Neuronal stem cell (in vitro differentiated cells): ENCODE measurements around the gene NCK1.
"Not testable (repeated sequence)": the region's sequence is repeated elsewhere in the genome, so short reads cannot be mapped to it uniquely, and the experiment has no call there.

ENCODE experiments used
- DNase-seq: peaks from one replicate; pipeline ENCODE4 v3.0.0-alpha.2; 2013; ENCODE audit warnings: low spot score
- H2AFZ ChIP-seq: one replicate; pipeline ENCODE4 v1.6.1; 2013; ENCODE audit warnings: mild to moderate bottlenecking, low read length, inconsistent platforms
- H2AK5ac ChIP-seq: 2 replicates; pipeline ENCODE4 v1.6.1; 2013; ENCODE audit warnings: low read depth, mild to moderate bottlenecking, inconsistent platforms, low read length, moderate library complexity, mixed read lengths
- H2BK120ac ChIP-seq: 2 replicates; pipeline ENCODE4 v1.6.1; 2013; ENCODE audit warnings: low read depth, mild to moderate bottlenecking, inconsistent platforms, low read length, moderate library complexity, mixed read lengths
- H2BK12ac ChIP-seq: one replicate; pipeline ENCODE4 v1.6.1; 2013; ENCODE audit warnings: low read length, inconsistent platforms
- H2BK15ac ChIP-seq: 2 replicates; pipeline ENCODE4 v1.6.1; 2013; ENCODE audit warnings: mild to moderate bottlenecking, low read length, inconsistent platforms, mixed read lengths
- H2BK5ac ChIP-seq: one replicate; pipeline ENCODE4 v1.6.1; 2013; ENCODE audit warnings: inconsistent platforms, mild to moderate bottlenecking, low read length, moderate library complexity
- H3K14ac ChIP-seq: one replicate; pipeline ENCODE4 v1.6.1; 2013; ENCODE audit warnings: low read length, inconsistent platforms
- H3K18ac ChIP-seq: 2 replicates; pipeline ENCODE4 v1.6.1; 2013; ENCODE audit warnings: low read length, inconsistent platforms
- H3K23ac ChIP-seq: 2 replicates; pipeline ENCODE4 v1.6.1; 2013; ENCODE audit warnings: low read depth, mild to moderate bottlenecking, mixed read lengths, low read length, inconsistent platforms; ENCODE audit not compliant: poor library complexity
- H3K27ac ChIP-seq: replicated peaks from 3 replicates; pipeline ENCODE4 v1.5.1; 2013; ENCODE audit warnings: low read length, inconsistent platforms
- H3K27me3 ChIP-seq, 3 experiments: 2 replicates each; pipeline ENCODE4 v1.6.1; 2013; ENCODE audit warnings: low read length in 3 of 3, mild to moderate bottlenecking in 2 of 3, inconsistent platforms in 1 of 3, low read depth in 1 of 3, mixed read lengths in 1 of 3, moderate library complexity in 1 of 3; ENCODE audit not compliant: control insufficient read depth in 3 of 3, insufficient read depth in 3 of 3
- H3K36me3 ChIP-seq, 2 donors: replicated peaks in 1 of 2; 2 replicates each; pipeline ENCODE4 v1.6.1; 2013; ENCODE audit warnings: low read length in 2 of 2; ENCODE audit not compliant: control insufficient read depth in 2 of 2, insufficient read depth in 2 of 2
- H3K4ac ChIP-seq: 2 replicates; pipeline ENCODE4 v1.6.1; 2013; ENCODE audit warnings: inconsistent platforms, mild to moderate bottlenecking, low read length, moderate library complexity
- H3K4me1 ChIP-seq, 2 donors: 1 replicate in 1 of 2; 2 replicates in 1 of 2; pipeline ENCODE4 v1.6.1; 2013; ENCODE audit warnings: low read length in 2 of 2, low read depth in 1 of 2; ENCODE audit not compliant: control insufficient read depth in 2 of 2, insufficient read depth in 1 of 2
- H3K4me2 ChIP-seq: one replicate; pipeline ENCODE4 v1.6.1; 2013; ENCODE audit warnings: mild to moderate bottlenecking, low read length, inconsistent platforms; ENCODE audit not compliant: insufficient read depth, poor library complexity, severe bottlenecking
- H3K4me3 ChIP-seq, 2 donors: 2 replicates each; pipeline ENCODE4 v1.5.1; 2013; ENCODE audit warnings: low read length in 2 of 2, mild to moderate bottlenecking in 2 of 2, inconsistent platforms in 1 of 2, moderate library complexity in 1 of 2
- H3K79me1 ChIP-seq: one replicate; pipeline ENCODE4 v1.6.1; 2013; ENCODE audit warnings: low read depth, mild to moderate bottlenecking, inconsistent platforms, low read length, moderate library complexity
- H3K9ac ChIP-seq: one replicate; pipeline ENCODE4 v1.6.1; 2013; ENCODE audit warnings: mild to moderate bottlenecking, low read depth, low read length, inconsistent platforms; ENCODE audit not compliant: poor library complexity
- H3K9me3 ChIP-seq, 2 donors: replicated peaks in 1 of 2; 2 replicates each; pipeline versions ENCODE3 to v1.6.1; 2013; ENCODE audit warnings: low read length in 2 of 2, mild to moderate bottlenecking in 2 of 2, inconsistent platforms in 1 of 2, low read depth in 1 of 2, mixed read lengths in 1 of 2, moderate library complexity in 1 of 2; ENCODE audit not compliant: control insufficient read depth in 2 of 2, insufficient read depth in 1 of 2
- H4K8ac ChIP-seq: one replicate; pipeline ENCODE4 v1.6.1; 2013; ENCODE audit warnings: low read depth, mild to moderate bottlenecking, inconsistent platforms, low read length, moderate library complexity
- H4K91ac ChIP-seq: one replicate; pipeline ENCODE4 v1.6.1; 2013; ENCODE audit warnings: low read length, low read depth, mild to moderate bottlenecking, inconsistent platforms; ENCODE audit not compliant: poor library complexity
- WGBS, 2 donors: extraction: QIAGEN DNeasy Blood & Tissue Kit; methylation state at CpG; one replicate each; pipeline ENCODE4 v1.1.7; 2013; ENCODE audit warnings: missing lambda C conversion rate in 2 of 2, mixed read lengths in 1 of 2; ENCODE audit not compliant: insufficient read length in 2 of 2, insufficient replicate concordance in 1 of 2; ENCODE audit errors: extremely low coverage in 2 of 2; 5-methylcytosine and 5-hydroxymethylcytosine counted together

Gene NCK1

GRCh38 chr3:136987398-136987980, 125.5 kb downstream of the NCK1 start:
- not testable (repeated sequence) for DNase-seq, H3K4me1 ChIP-seq, H3K79me1 ChIP-seq, H3K4me3 ChIP-seq, H3K4ac ChIP-seq, H3K27ac ChIP-seq, H2AK5ac ChIP-seq, H3K9ac ChIP-seq, H3K4me2 ChIP-seq, H2BK12ac ChIP-seq, H2BK5ac ChIP-seq, H2AFZ ChIP-seq, H2BK15ac ChIP-seq, H4K8ac ChIP-seq, H3K36me3 ChIP-seq, H3K23ac ChIP-seq, H3K14ac ChIP-seq, H4K91ac ChIP-seq, H3K27me3 ChIP-seq, H3K18ac ChIP-seq, H3K9me3 ChIP-seq, H2BK120ac ChIP-seq
- no CpG with 5 or more reads among the region's 39 CpGs for WGBS, 2 donors

GRCh38 chr3:136988651-136989050, 126.6 kb downstream of the NCK1 start:
- DNase-seq = no peak
- no peak overlapping the region for H4K8ac ChIP-seq
- H2BK120ac ChIP-seq = no peak overlapping the region
- H4K91ac ChIP-seq = no peak overlapping the region
- H2BK15ac ChIP-seq = no peak overlapping the region
- no peaks in the 10 kb centered on the region for H3K36me3 ChIP-seq
- H3K4ac ChIP-seq = no peak overlapping the region
- H3K18ac ChIP-seq = no peak overlapping the region
- no peak overlapping the region for H2AFZ ChIP-seq
- no peak overlapping the region for H3K4me2 ChIP-seq
- no peak overlapping the region for H2BK12ac ChIP-seq
- no peak overlapping the region for H2AK5ac ChIP-seq
- H3K4me1 ChIP-seq = no peaks in the 10 kb centered on the region
- no peaks in the 10 kb centered on the region for H3K27me3 ChIP-seq
- WGBS, 2 donors = no CpG with 5 or more reads among the region's 2 CpGs
- H2BK5ac ChIP-seq = no peak overlapping the region
- H3K23ac ChIP-seq = no peak overlapping the region
- no peak overlapping the region for H3K14ac ChIP-seq
- peaks cover 4 to 6% of the 10 kb centered on the region in 2 donors for H3K9me3 ChIP-seq
- no peaks in the 10 kb centered on the region for H3K79me1 ChIP-seq
- H3K27ac ChIP-seq = no peak overlapping the region
- no peak overlapping the region for H3K9ac ChIP-seq
- no peak overlapping the region for H3K4me3 ChIP-seq

GRCh38 chr3:136989781-136990524, 127.9 kb downstream of the NCK1 start:
- WGBS, 2 donors = no CpG with 5 or more reads among the region's 4 CpGs

GRCh38 chr3:136990826-136991225, 128.8 kb downstream of the NCK1 start:
- Histone ChIP-seq H3K18ac (peak overlapping the region; percentile 25), H3K14ac (no peak overlapping the region), H2BK120ac (no peak overlapping the region), H3K9ac (no peak overlapping the region), H3K4me2 (no peak overlapping the region), H3K4me1 (no peaks in the 10 kb centered on the region), H4K91ac (no peak overlapping the region), H3K4me3 (no peak overlapping the region), H3K79me1 (no peaks in the 10 kb centered on the region), H2AFZ (no peak overlapping the region), H2BK5ac (no peak overlapping the region), H2AK5ac (no peak overlapping the region), H3K4ac (no peak overlapping the region), H2BK15ac (no peak overlapping the region), H3K27me3 (no peaks in the 10 kb centered on the region), H3K27ac (no peak overlapping the region), H3K23ac (no peak overlapping the region), H3K9me3 (peaks cover 4 to 6% of the 10 kb centered on the region in 2 donors), H3K36me3 (no peaks in the 10 kb centered on the region), H2BK12ac (no peak overlapping the region), H4K8ac (no peak overlapping the region)
- no peak for DNase-seq
- WGBS, 2 donors = no CpG with 5 or more reads among the region's 4 CpGs

More at GRCh38 chr3:136989781-136990524, 127.9 kb downstream of the NCK1 start:
- Histone ChIP-seq H3K79me1 (no peaks in the 10 kb centered on the region), H3K36me3 (no peaks in the 10 kb centered on the region), H4K91ac (no peak overlapping the region), H3K27me3 (no peaks in the 10 kb centered on the region), H2AFZ (no peak overlapping the region), H2BK5ac (no peak overlapping the region), H3K9me3 (peaks cover 4 to 6% of the 10 kb centered on the region in 2 donors), H3K4ac (no peak overlapping the region), H3K27ac (no peak overlapping the region), H4K8ac (no peak overlapping the region), H3K4me2 (no peak overlapping the region), H2BK15ac (no peak overlapping the region), H2BK12ac (no peak overlapping the region), H3K9ac (no peak overlapping the region), H2BK120ac (no peak overlapping the region), H3K14ac (no peak overlapping the region), H3K18ac (no peak overlapping the region), H2AK5ac (no peak overlapping the region), H3K4me1 (no peaks in the 10 kb centered on the region), H3K4me3 (no peak overlapping the region), H3K23ac (no peak overlapping the region)
- no peak for DNase-seq
